GM12872 (cell line): ENCODE data around the gene LIN7A.

Experiments used
- TF ChIP-seq, protein P1 (sequence below): IDR thresholded peaks from 3 replicates; pipeline ENCODE4 v1.5.1; 2011; ENCODE audit warnings: low read depth, mild to moderate bottlenecking, low read length, moderate library complexity; ENCODE audit not compliant: insufficient read depth

The LIN7A gene, protein sequence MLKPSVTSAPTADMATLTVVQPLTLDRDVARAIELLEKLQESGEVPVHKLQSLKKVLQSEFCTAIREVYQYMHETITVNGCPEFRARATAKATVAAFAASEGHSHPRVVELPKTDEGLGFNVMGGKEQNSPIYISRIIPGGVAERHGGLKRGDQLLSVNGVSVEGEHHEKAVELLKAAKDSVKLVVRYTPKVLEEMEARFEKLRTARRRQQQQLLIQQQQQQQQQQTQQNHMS

DNA sequence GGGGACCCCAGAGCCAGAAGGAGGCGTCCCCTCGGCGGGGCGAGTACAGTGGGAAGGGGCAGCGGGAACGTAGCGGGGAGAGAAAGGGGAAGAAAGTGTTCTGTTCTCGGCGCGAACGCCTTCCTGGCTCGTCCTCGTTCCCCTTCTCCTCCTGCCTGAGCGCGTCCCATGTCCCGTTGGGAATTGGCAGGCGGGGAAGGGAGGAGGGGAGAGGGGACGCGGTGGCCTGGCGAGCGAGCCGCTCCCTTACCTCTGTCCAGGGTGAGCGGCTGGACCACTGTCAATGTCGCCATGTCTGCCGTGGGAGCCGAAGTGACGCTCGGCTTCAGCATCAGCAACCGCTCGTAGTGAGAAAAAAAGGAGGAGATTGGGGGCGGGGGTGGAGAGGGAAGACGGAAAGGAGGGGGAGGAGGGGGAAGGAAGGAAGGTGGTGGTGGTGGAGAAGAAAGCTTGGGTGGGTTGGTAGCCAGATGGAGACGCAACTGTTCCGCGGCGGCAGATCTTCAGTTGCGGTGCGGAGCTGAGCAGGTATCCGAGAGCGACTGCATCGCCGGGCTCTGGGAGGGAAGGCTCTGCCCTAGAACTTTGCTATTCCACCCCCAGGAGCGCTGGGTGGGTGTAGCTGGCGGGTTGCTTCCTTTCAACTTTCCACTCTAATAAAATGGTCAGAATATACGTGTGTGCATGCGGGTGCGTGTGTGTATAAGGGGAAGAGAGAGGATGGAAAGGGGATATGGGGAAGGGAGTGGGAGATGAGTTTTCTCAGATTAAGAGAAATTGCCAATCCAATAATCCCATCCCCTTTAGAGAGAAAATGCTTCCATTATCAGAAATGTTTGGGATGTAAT lies at the start of gene LIN7A:
Gene LIN7A (minus strand): TSS at position 544 of the 848 bp plus-strand sequence. CDS start 212 bp downstream, at position 332.
- TF ChIP-seq, protein P1, sequence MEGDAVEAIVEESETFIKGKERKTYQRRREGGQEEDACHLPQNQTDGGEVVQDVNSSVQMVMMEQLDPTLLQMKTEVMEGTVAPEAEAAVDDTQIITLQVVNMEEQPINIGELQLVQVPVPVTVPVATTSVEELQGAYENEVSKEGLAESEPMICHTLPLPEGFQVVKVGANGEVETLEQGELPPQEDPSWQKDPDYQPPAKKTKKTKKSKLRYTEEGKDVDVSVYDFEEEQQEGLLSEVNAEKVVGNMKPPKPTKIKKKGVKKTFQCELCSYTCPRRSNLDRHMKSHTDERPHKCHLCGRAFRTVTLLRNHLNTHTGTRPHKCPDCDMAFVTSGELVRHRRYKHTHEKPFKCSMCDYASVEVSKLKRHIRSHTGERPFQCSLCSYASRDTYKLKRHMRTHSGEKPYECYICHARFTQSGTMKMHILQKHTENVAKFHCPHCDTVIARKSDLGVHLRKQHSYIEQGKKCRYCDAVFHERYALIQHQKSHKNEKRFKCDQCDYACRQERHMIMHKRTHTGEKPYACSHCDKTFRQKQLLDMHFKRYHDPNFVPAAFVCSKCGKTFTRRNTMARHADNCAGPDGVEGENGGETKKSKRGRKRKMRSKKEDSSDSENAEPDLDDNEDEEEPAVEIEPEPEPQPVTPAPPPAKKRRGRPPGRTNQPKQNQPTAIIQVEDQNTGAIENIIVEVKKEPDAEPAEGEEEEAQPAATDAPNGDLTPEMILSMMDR = no peak

DNA sequence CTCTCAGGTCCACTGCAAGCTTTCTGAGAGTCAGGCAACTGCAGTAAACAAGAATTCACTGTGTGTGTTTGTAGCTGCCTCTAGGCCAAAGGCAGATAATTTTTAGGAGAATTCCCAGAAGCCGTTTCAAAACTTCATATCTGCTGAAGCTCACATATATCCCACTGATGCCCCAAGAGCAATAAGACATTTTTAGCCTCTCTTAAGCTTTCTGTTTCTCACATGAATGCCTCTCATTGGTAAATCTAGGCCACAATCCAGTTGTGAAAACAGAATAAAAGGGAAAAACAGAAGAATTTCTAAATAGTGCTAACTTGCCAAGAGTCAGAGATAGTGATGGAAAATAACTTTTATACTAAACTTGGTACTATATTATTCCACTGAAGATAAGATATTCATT lies 48.5 kb upstream of the LIN7A start:
- TF ChIP-seq, protein P1 = no peak

DNA sequence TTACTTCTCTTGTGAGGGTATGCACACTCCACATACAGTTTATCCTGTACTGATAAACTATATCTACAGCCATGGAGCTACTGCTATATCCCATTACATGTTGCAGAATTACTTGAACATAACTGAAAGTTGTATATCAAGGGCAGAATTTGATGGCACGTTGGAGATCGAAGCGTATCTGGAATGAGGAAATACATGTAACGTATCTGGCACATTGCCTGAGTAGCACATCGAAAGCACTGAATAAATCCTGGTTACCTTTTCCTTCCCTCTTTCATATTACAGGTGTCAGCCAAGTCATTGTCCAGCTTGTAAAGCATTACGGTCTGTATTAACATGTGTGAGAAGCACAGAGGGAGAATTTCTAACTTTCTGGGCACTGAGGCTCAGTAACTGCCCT lies 42.1 kb upstream of the LIN7A start:
- TF ChIP-seq, protein P1 = no peak

DNA sequence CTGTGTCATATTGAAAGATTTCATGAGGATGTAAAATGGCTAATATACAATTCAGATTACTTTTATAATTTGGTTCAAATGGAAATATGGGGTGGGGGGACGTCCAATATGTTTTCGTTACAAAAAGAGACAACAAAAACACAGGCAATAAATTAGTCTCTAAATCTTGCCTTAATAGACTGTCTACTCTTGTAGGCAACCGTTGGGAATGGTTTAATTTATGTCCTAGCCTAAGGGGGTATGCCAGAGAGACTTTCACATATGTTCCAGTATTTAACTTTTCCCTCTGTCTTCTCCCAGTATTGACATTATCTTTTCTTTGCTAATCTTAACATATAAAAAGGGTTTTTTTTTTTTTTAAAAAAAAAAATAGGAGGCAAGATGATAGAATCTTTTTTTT lies 41.5 kb upstream of the LIN7A start:
- TF ChIP-seq, protein P1 = no peak

DNA sequence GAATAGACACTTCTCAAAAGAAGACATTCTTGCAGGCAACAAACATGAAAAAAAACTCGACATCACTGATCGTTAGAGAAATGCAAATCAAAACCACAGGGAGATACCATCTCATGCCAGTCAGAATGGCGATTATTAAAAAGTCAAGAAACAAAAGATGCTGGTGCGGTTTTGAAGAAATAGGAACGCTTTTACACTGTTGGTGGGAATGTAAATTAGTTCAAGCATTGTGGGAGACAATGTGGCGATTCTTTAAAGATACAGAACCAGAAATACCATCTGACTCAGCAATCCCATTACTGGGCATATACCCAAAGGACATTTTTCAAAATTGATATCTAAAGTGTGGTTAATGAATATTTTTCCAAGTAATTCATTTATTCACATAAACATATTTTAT lies 39.6 kb upstream of the LIN7A start:
- TF ChIP-seq, protein P1 = no peak

DNA sequence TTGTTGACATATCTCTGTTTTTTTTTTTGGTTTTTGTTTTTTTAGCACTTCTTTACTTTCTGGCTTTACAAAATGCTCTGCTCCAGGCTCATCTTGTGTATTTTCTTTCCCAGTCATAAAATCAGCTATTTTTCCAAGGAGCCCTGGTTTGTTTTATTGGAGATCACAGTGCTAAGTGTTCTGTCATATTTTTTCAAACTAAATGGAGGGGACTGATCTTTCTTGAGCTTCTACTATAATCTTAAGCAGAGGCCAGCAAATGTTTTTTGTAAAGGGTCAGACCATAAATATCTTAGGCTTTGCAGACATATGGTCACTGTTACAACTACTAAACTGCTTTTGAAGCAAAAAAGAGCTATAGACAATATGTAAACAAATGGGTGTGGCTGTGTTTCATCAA lies 30.6 kb upstream of the LIN7A start:
- TF ChIP-seq, protein P1 = no peak

DNA sequence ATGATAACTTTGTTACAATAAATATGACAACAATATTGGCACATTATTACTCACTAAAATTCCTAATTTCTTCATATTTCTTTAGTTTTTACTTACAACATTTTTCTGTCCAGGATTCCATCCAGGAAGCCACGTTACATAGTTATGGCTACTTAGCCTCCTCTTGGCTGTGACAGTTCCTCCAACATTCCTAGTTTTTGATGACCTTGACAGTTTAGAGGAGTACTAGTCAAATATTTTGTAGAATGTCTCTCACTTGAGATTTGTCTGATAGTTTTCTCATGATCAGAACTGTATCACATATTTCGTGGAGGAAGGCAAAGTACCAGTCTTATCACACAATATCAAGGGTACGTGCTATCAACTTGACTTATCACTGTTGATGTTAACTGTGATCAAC lies 29.8 kb upstream of the LIN7A start:
- TF ChIP-seq, protein P1 = no peak
